Retinal pigment epithelial cell (primary cell): ENCODE results near the gene C14orf180.

Experiments
- DNase-seq: peaks from one replicate; pipeline ENCODE4 v3.0.0-alpha.2; 2010; ENCODE audit warnings: low read depth
- H3K4me3 ChIP-seq: 2 replicates; pipeline ENCODE4 v1.5.1; 2011; ENCODE audit warnings: mild to moderate bottlenecking, low read length, control low read depth, moderate library complexity
- CTCF ChIP-seq: conservative IDR thresholded peaks from 2 replicates; pipeline ENCODE4 v1.5.1; 2011; ENCODE audit warnings: low read depth, low read length, control low read depth, inconsistent platforms

Gene C14orf180

GRCh38 chr14:104547310-104547997 lies 32.1 kb upstream of the C14orf180 start:
- H3K4me3 ChIP-seq, result no peak overlapping the region
- DNase-seq, result no peak
- no peak for TF ChIP-seq CTCF

GRCh38 chr14:104547998-104548700 lies 31.4 kb upstream of the C14orf180 start:
- no peak for TF ChIP-seq CTCF

GRCh38 chr14:104548802-104549535 lies 30.6 kb upstream of the C14orf180 start:
- H3K4me3 ChIP-seq, result no peak overlapping the region
- no peak for TF ChIP-seq CTCF
- no peak for DNase-seq

More at GRCh38 chr14:104547998-104548700, 31.4 kb upstream of the C14orf180 start:
- DNase-seq, result no peak
- no peak overlapping the region for H3K4me3 ChIP-seq

GRCh38 chr14:104549536-104550339 lies 29.8 kb upstream of the C14orf180 start:
- DNase-seq, result no peak
- H3K4me3 ChIP-seq, result no peak overlapping the region
- no peak for TF ChIP-seq CTCF

- no peak for TF ChIP-seq CTCF
- no peak for DNase-seq
- H3K4me3 ChIP-seq, result no peak overlapping the region
Observed at GRCh38 chr14:104550340-104550860, 29.2 kb upstream of the C14orf180 start.

- no peak for TF ChIP-seq CTCF
- no peak overlapping the region for H3K4me3 ChIP-seq
- DNase-seq, result no peak
Observed at GRCh38 chr14:104550861-104551728, 28.5 kb upstream of the C14orf180 start.
